DND-41 (cell line): ENCODE measurements around the gene KLK12.

Source experiments
- ATAC-seq: fragments of 200-7000 bp; cut with Tn5 transposase; 3 replicates; pipeline ENCODE4 v1.9.1; 2021; ENCODE audit warnings: low read depth; ENCODE audit not compliant: insufficient read depth
- DNase-seq: peaks from one replicate; pipeline ENCODE4 v3.0.0-alpha.2; 2020
- H2AFZ ChIP-seq: 2 replicates; pipeline ENCODE4 v1.6.0; 2012; ENCODE audit warnings: low read depth, low read length
- H3K27ac ChIP-seq: 2 replicates; pipeline ENCODE4 v1.5.1; 2012; ENCODE audit warnings: low read length, inconsistent platforms
- H3K27me3 ChIP-seq: fragments of 200-600 bp; sonication (generic); 2 replicates; pipeline ENCODE4 v1.6.0; 2012; ENCODE audit warnings: low read length, mild to moderate bottlenecking, inconsistent platforms; ENCODE audit not compliant: insufficient read depth, poor library complexity
- H3K36me3 ChIP-seq: 2 replicates; pipeline ENCODE4 v1.5.1; 2012; ENCODE audit warnings: low read length, inconsistent platforms; ENCODE audit not compliant: insufficient read depth
- H3K4me1 ChIP-seq: 2 replicates; pipeline ENCODE4 v1.5.1; 2012; ENCODE audit warnings: mild to moderate bottlenecking, low read length; ENCODE audit not compliant: insufficient read depth
- H3K4me2 ChIP-seq: 2 replicates; pipeline ENCODE4 v1.6.0; 2012; ENCODE audit warnings: mild to moderate bottlenecking, moderate library complexity, low read length, inconsistent platforms; ENCODE audit not compliant: insufficient read depth
- H3K4me3 ChIP-seq, 2 experiments: fragments of 200-600 bp in 1 of 2; shearing (Covaris generic) in 1 of 2; 2 replicates each; pipeline ENCODE4 v1.5.1; 2012 to 2016; ENCODE audit warnings: inconsistent platforms in 2 of 2, low read length in 2 of 2, mild to moderate bottlenecking in 2 of 2, low read depth in 1 of 2, moderate library complexity in 1 of 2
- H3K79me2 ChIP-seq: 2 replicates; pipeline ENCODE4 v1.6.0; 2012; ENCODE audit warnings: low read length, inconsistent platforms; ENCODE audit not compliant: insufficient read depth
- H3K9ac ChIP-seq: 2 replicates; pipeline ENCODE4 v1.6.0; 2012; ENCODE audit warnings: low read depth, mild to moderate bottlenecking, inconsistent platforms, low read length, moderate library complexity
- H3K9me3 ChIP-seq: 2 replicates; pipeline ENCODE4 v1.5.1; 2012; ENCODE audit warnings: low read length, moderate library complexity, mild to moderate bottlenecking, inconsistent platforms; ENCODE audit not compliant: insufficient read depth, severe bottlenecking
- H4K20me1 ChIP-seq: 2 replicates; pipeline ENCODE4 v1.6.0; 2012; ENCODE audit warnings: low read length; ENCODE audit not compliant: insufficient read depth
- EZH2 ChIP-seq: IDR thresholded peaks from 3 replicates; pipeline ENCODE4 v1.6.1; 2012; ENCODE audit warnings: borderline replicate concordance, low read depth, mild to moderate bottlenecking, moderate library complexity, low read length, inconsistent platforms; ENCODE audit not compliant: severe bottlenecking
- TF ChIP-seq, protein P1 (sequence below): IDR thresholded peaks from 2 replicates; pipeline ENCODE4 v1.5.1; 2012; ENCODE audit warnings: borderline replicate concordance, low read length, moderate library complexity, mild to moderate bottlenecking; ENCODE audit not compliant: poor library complexity, severe bottlenecking; ENCODE audit errors: extremely low read depth

Gene KLK12

DNA sequence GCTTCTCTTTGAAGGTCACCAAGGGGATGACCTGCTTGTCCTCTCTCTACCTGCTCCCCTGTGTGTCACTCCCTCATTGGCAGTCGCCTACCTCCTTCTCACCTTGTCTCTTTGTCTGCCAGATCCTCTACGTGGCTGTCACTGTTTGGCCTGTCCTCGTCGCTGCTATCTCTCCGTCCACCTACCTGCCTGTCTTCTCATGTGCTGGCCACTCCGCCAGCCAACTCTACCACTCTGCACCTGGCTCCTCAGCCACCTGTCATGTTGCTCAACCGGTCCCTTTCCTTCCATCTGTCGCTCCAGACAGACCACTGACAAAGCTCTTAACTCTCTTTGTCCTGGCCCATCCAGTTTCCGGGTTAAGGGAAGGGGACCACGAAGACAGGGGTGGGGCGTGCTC is at the start of gene KLK12:
Gene KLK12 (minus strand): TSS at position 299 of the 400 bp plus-strand sequence. CDS start 381 bp downstream, outside the sequence.
- no peak for TF ChIP-seq EZH2
- TF ChIP-seq, protein P1, sequence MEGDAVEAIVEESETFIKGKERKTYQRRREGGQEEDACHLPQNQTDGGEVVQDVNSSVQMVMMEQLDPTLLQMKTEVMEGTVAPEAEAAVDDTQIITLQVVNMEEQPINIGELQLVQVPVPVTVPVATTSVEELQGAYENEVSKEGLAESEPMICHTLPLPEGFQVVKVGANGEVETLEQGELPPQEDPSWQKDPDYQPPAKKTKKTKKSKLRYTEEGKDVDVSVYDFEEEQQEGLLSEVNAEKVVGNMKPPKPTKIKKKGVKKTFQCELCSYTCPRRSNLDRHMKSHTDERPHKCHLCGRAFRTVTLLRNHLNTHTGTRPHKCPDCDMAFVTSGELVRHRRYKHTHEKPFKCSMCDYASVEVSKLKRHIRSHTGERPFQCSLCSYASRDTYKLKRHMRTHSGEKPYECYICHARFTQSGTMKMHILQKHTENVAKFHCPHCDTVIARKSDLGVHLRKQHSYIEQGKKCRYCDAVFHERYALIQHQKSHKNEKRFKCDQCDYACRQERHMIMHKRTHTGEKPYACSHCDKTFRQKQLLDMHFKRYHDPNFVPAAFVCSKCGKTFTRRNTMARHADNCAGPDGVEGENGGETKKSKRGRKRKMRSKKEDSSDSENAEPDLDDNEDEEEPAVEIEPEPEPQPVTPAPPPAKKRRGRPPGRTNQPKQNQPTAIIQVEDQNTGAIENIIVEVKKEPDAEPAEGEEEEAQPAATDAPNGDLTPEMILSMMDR, result no peak
- Histone ChIP-seq H3K4me2 (no peak within 1 kb of the TSS), H3K79me2 (no peaks in the 10 kb centered on the region), H3K9ac (no peak within 1 kb of the TSS), H3K27ac (no peak within 1 kb of the TSS), H4K20me1 (no peaks in the 10 kb centered on the region), H3K4me3 (no peak within 1 kb of the TSS), H3K36me3 (no peaks in the 10 kb centered on the region), H2AFZ (no peak within 1 kb of the TSS), H3K4me1 (no peaks in the 10 kb centered on the region), H3K9me3 (no peaks in the 10 kb centered on the region), H3K27me3 (no peaks in the 10 kb centered on the region)
- no peak for DNase-seq
- no peak for ATAC-seq

DNA sequence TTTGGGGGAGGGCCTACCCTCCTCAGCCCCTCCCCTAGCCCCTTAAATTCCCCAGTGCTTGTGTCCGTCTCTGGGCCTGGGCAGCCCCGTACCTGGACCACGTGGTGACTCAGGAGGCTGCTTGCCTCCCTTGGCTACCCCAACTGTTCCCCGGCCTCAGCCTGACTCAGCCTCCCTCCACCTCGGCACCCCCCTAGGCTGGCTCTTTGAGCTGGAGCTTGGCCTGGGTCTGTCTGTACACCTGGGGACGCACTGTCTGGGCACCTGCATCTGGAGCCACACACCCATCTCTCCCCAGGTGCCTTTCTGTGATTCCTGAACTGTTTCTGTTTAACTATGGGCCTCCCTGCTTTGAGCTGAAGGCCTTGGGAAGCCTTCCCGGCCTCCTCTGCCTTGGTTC is 49.7 kb upstream of the KLK12 start:
- Histone ChIP-seq H3K9ac (no peak overlapping the region), H3K4me2 (no peak overlapping the region), H4K20me1 (no peaks in the 10 kb centered on the region), H3K27ac (no peak overlapping the region), H3K4me3 (no peak overlapping the region), H3K79me2 (no peaks in the 10 kb centered on the region), H3K36me3 (no peaks in the 10 kb centered on the region), H3K9me3 (no peaks in the 10 kb centered on the region), H2AFZ (no peak overlapping the region), H3K27me3 (no peaks in the 10 kb centered on the region), H3K4me1 (no peaks in the 10 kb centered on the region)
- ATAC-seq, result no peak
- TF ChIP-seq, protein P1, result no peak
- TF ChIP-seq EZH2, result no peak
- DNase-seq, result no peak

DNA sequence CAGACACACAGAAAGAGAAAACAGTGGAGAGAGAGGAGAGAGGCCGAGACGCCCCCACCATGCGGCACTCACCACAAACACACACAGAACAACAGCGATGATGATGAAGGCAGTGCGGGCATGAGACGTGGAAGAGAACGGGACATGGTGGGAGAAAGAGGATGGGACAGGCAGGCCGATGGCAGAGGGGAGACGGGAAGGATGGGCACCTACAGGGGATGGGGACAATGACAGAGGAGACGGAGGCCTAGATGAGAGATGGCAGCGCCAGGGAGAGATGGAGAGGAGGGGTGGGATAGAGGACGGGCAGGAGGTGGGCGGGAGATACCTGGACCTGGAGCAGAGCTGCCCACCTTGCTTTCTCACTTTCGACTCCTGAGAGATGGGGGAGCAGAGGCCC is 49.0 kb upstream of the KLK12 start:
- no peak overlapping the region for H3K4me2 ChIP-seq
- H3K9me3 ChIP-seq, result no peaks in the 10 kb centered on the region
- H3K36me3 ChIP-seq, result no peaks in the 10 kb centered on the region
- H3K4me3 ChIP-seq, result no peak overlapping the region
- no peaks in the 10 kb centered on the region for H3K27me3 ChIP-seq
- TF ChIP-seq, protein P1, result no peak
- no peak for TF ChIP-seq EZH2
- H2AFZ ChIP-seq, result no peak overlapping the region
- H4K20me1 ChIP-seq, result no peaks in the 10 kb centered on the region
- no peak overlapping the region for H3K27ac ChIP-seq
- no peaks in the 10 kb centered on the region for H3K4me1 ChIP-seq
- no peaks in the 10 kb centered on the region for H3K79me2 ChIP-seq
- ATAC-seq (no peak), DNase-seq (no peak)
- H3K9ac ChIP-seq, result no peak overlapping the region

- ATAC-seq (no peak), DNase-seq (no peak)
- no peak overlapping the region for H3K9ac ChIP-seq
- no peaks in the 10 kb centered on the region for H3K9me3 ChIP-seq
- no peak overlapping the region for H2AFZ ChIP-seq
- H3K27me3 ChIP-seq, result no peaks in the 10 kb centered on the region
- no peak overlapping the region for H3K4me3 ChIP-seq
- no peaks in the 10 kb centered on the region for H3K79me2 ChIP-seq
- H3K27ac ChIP-seq, result no peak overlapping the region
- H3K4me2 ChIP-seq, result no peak overlapping the region
- no peak for TF ChIP-seq EZH2
- TF ChIP-seq, protein P1, result no peak
- H3K36me3 ChIP-seq, result no peaks in the 10 kb centered on the region
- no peaks in the 10 kb centered on the region for H3K4me1 ChIP-seq
- no peaks in the 10 kb centered on the region for H4K20me1 ChIP-seq
Measured at GRCh38 chr19:51083181-51083580, 48.4 kb upstream of the KLK12 start.
